BJ (cell line): ENCODE data around the gene UQCC2. TPM values are rescaled to one million over a fixed set of nuclear protein-coding genes. Genes with fewer than 3 reads are reported as not detected.

Experiments used
- CTCF ChIA-PET: fragments of 350-600 bp; formaldehyde crosslinking; extraction: SDS; loops from one replicate; lab custom pipeline; 2021; ENCODE audit warnings: antibody characterized with exemption, inconsistent platforms; lab: Yijun Ruan, JAX
- POLR2A ChIA-PET: fragments of 300-600 bp; sonication (Branson Sonifier 250); formaldehyde crosslinking; extraction: SDS; loops from one replicate; lab custom pipeline; 2021; ENCODE audit warnings: antibody characterized with exemption; lab: Charles Lee
- DNase-seq: peaks from one replicate; pipeline ENCODE4 v3.0.0-alpha.2; 2011; ENCODE audit warnings: low read depth
- H3K27me3 ChIP-seq: 2 replicates; pipeline ENCODE4 v1.6.0; 2011; ENCODE audit warnings: low read length; ENCODE audit not compliant: control insufficient read depth, insufficient read depth
- H3K36me3 ChIP-seq: 2 replicates; pipeline ENCODE4 v1.5.1; 2011; ENCODE audit warnings: low read length; ENCODE audit not compliant: control insufficient read depth, insufficient read depth
- H3K4me3 ChIP-seq: 2 replicates; pipeline ENCODE4 v1.5.1; 2011; ENCODE audit warnings: low read depth, mild to moderate bottlenecking, control low read depth, low read length
- CTCF ChIP-seq: IDR thresholded peaks from 2 replicates; pipeline ENCODE4 v1.5.1; 2011; ENCODE audit warnings: low read depth, mild to moderate bottlenecking, control low read depth, inconsistent platforms, low read length, moderate library complexity; ENCODE audit not compliant: insufficient read depth
- polyA plus RNA-seq: library from polyadenylated mRNA; depleted of rRNA; stranded (reverse); fragments of >200 nt; gene quantifications from 2 replicates; pipeline ENCODE4 v1.2.3, GENCODE V29; 2011

Gene UQCC2
- polyA plus RNA-seq, 1 experiment: 51.7 TPM

DNA sequence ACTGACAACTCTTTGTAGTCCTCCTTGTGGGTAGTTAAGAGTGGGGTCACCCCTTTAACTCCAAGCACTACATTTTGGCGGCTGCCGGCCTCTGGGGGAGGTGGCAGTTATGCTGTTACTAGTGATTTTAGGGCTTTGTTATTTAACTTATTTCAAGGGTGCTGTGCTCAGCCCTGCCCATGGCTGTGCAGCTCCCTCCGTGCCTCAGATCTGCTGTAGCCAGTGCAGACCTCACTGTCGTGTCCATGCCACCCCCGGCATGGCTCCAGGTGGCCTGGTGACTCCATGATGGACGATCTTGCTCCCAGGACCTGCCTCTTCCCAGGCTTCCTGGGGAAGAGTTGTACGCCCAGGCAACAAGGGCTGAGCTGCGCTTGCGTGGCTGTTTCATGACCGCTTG, 15.4 kb downstream of the UQCC2 start:
- no peak for TF ChIP-seq CTCF
- CTCF ChIA-PET: interaction anchor here (1.2 to 3.4 kb wide), 2 partner anchors 9 to 102 kb away, joined by 3 to 10 read pairs; no protein-coding TSS in a partner anchor
- peaks cover 13% of the 10 kb centered on the region for H3K36me3 ChIP-seq
- H3K27me3 ChIP-seq: no peaks in the 10 kb centered on the region
- DNase-seq: no peak
- no peak overlapping the region for H3K4me3 ChIP-seq
- POLR2A ChIA-PET: no interaction called here

DNA sequence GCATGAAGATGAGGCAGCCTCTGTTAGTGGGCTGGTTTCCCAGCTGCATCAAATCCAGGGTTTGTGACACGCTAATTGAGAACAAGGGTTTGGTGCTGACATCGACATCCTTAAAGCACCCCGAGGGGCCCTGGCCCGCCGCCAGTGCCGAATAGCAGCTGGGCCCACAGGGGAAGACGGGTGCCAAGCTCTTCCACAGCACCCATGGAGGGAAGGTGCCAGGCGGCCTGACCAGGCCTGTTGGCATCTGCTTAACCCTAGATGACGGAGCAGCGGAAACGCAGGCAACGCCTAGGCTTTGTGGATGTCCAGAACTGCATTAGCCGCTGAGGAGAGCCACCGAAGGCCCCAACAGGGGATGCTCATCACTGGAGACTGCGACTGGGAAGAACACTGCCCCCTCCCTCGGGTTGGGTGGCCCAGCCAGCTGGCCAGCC, 16.0 kb downstream of the UQCC2 start:
- CTCF ChIA-PET: interaction anchor here (1.2 to 3.5 kb wide), 4 partner anchors 10 to 105 kb away, joined by 3 to 15 read pairs (median 6); no protein-coding TSS in a partner anchor
- Histone ChIP-seq H3K27me3 (no peaks in the 10 kb centered on the region), H3K36me3 (peaks cover 18% of the 10 kb centered on the region), H3K4me3 (no peak overlapping the region)
- DNase-seq: no peak
- POLR2A ChIA-PET: no interaction called here
- TF ChIP-seq CTCF: no peak

DNA sequence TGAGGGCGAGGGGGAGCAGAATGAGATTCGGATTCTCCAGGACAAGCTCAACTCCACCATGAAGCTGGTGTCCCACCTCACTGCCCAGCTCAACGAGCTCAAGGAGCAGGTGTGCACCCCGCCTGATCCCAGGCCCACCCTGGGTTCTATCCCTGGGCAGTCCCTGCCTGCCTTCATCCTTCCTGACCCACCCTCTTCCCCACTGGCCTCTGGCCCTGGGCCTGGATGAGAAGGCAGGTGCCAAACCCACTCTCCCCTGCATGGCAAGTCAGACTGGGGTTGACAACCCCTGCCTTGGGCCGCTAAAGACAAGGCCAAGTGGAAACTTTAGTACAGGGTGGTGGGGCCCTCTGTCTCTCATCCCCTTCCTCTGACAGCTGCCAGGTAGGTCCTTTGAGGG, 16.5 kb downstream of the UQCC2 start:
- H3K4me3 ChIP-seq: no peak overlapping the region
- peaks cover 21% of the 10 kb centered on the region for H3K36me3 ChIP-seq
- ChIA-PET POLR2A (no interaction called here), CTCF (interaction anchor here (1.2 to 3.5 kb wide), 4 partner anchors 10 to 105 kb away, joined by 3 to 15 read pairs (median 6); no protein-coding TSS in a partner anchor)
- TF ChIP-seq CTCF: no peak
- no peaks in the 10 kb centered on the region for H3K27me3 ChIP-seq
- DNase-seq: no peak

DNA sequence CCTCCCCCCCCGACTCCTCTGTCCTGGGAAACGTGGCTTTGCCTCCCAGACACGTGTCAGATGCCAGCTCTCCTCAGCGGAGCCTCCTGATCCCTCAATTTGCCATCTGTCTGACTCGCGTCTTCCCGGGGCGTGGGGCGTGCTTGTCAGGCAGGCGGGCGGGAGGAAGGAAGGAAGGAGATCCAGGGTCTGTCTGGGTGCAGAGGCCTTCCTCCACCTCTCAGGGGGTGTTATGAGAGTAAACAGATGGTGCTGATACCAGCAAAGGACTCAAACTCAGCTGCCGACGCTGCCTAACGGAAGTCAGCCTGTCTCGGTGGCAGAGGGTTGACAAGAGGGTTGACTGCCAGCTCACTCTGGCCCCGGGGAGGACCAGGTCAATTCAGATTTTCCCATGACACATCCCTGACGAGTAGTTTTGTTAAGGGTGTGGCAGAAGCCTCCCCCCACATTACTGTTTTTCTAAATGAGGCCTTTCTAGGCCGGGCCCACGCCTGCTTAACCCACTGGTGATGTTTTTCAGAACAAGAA, 17.0 kb downstream of the UQCC2 start:
- POLR2A ChIA-PET: no interaction called here
- Histone ChIP-seq H3K27me3 (no peaks in the 10 kb centered on the region), H3K36me3 (peaks cover 21% of the 10 kb centered on the region), H3K4me3 (no peak overlapping the region)
- CTCF ChIA-PET: interaction anchor here (0.9 to 3.5 kb wide), 7 partner anchors 8 to 111 kb away, joined by 3 to 15 read pairs (median 8); no protein-coding TSS in a partner anchor
- TF ChIP-seq CTCF: no peak
- DNase-seq: no peak

GRCh38 chr6:33693186-33694105, 18.1 kb downstream of the UQCC2 start:
- TF ChIP-seq CTCF: no peak
- DNase-seq: no peak
- ChIA-PET CTCF (interaction anchor here (0.8 to 3.5 kb wide), 8 partner anchors 9 to 110 kb away, joined by 3 to 15 read pairs (median 6); partner anchors contain the start of gene UQCC2), POLR2A (no interaction called here)
- Histone ChIP-seq H3K36me3 (peaks cover 30% of the 10 kb centered on the region), H3K27me3 (no peaks in the 10 kb centered on the region), H3K4me3 (no peak overlapping the region)
